Skeletal muscle cell (primary cell): ENCODE data around the gene PTPRCAP.
A peak's percentile ranks its signal among the peaks of the same experiment; 100 is the strongest.

Experiments
- DNase-seq: peaks from one replicate; pipeline ENCODE4 v3.0.0-alpha.2; 2010; ENCODE audit warnings: low read depth
- H3K4me3 ChIP-seq: 2 replicates; pipeline ENCODE4 v1.5.1; 2011; ENCODE audit warnings: low read depth, mild to moderate bottlenecking, control low read depth, low read length, moderate library complexity

Gene PTPRCAP

GRCh38 chr11:67401495-67402191, 35.8 kb downstream of the PTPRCAP start, which contains the start of gene PPP1CA:
TSS of gene PPP1CA (minus strand) at chr11:67401858. CDS start at chr11:67401782, 76 bp downstream.
- H3K4me3 ChIP-seq = peak within 1 kb of the TSS; percentile 98
- DNase-seq = peak; percentile 56

- peak overlapping the region; percentile 98 for H3K4me3 ChIP-seq
- DNase-seq = no peak
Observed at GRCh38 chr11:67400942-67401494, 36.5 kb downstream of the PTPRCAP start.

GRCh38 chr11:67400251-67400941, 37.1 kb downstream of the PTPRCAP start:
- H3K4me3 ChIP-seq = peak overlapping the region; percentile 98
- DNase-seq = no peak

GRCh38 chr11:67398661-67399563, 38.6 kb downstream of the PTPRCAP start:
- no peak overlapping the region for H3K4me3 ChIP-seq
- no peak for DNase-seq

GRCh38 chr11:67397986-67398660, 39.4 kb downstream of the PTPRCAP start:
- no peak overlapping the region for H3K4me3 ChIP-seq
- no peak for DNase-seq

- no peak overlapping the region for H3K4me3 ChIP-seq
- no peak for DNase-seq
Observed at GRCh38 chr11:67397536-67397935, 39.9 kb downstream of the PTPRCAP start.

GRCh38 chr11:67396587-67397389, 40.7 kb downstream of the PTPRCAP start:
- DNase-seq = no peak
- H3K4me3 ChIP-seq = no peak overlapping the region

GRCh38 chr11:67396259-67396581, 41.3 kb downstream of the PTPRCAP start:
- no peak for DNase-seq
- H3K4me3 ChIP-seq = no peak overlapping the region

GRCh38 chr11:67395555-67396258, 41.8 kb downstream of the PTPRCAP start:
- DNase-seq = no peak

GRCh38 chr11:67393990-67394389, 43.5 kb downstream of the PTPRCAP start:
- no peak overlapping the region for H3K4me3 ChIP-seq
- DNase-seq = no peak

More at GRCh38 chr11:67395555-67396258, 41.8 kb downstream of the PTPRCAP start:
- H3K4me3 ChIP-seq = no peak overlapping the region

- no peak for DNase-seq
- H3K4me3 ChIP-seq = no peak overlapping the region
Observed at GRCh38 chr11:67393437-67393836, 44.0 kb downstream of the PTPRCAP start.

GRCh38 chr11:67392183-67392715, 45.2 kb downstream of the PTPRCAP start:
- H3K4me3 ChIP-seq = peak overlapping the region; percentile 63
- DNase-seq = no peak

GRCh38 chr11:67391304-67392182, 45.9 kb downstream of the PTPRCAP start, which contains the start of gene RAD9A:
TSS of gene RAD9A (plus strand) at chr11:67391986. CDS start at chr11:67392045, 59 bp downstream.
- peak; percentile 78 for DNase-seq
- peak within 1 kb of the TSS; percentile 63 for H3K4me3 ChIP-seq

- peak overlapping the region; percentile 63 for H3K4me3 ChIP-seq
- no peak for DNase-seq
Observed at GRCh38 chr11:67390947-67391303, 46.6 kb downstream of the PTPRCAP start.

GRCh38 chr11:67389477-67389876, 48.0 kb downstream of the PTPRCAP start:
- DNase-seq = no peak
- H3K4me3 ChIP-seq = no peak overlapping the region

- no peak overlapping the region for H3K4me3 ChIP-seq
- no peak for DNase-seq
Observed at GRCh38 chr11:67387518-67387917, 50.0 kb downstream of the PTPRCAP start.

GRCh38 chr11:67387069-67387468, 50.4 kb downstream of the PTPRCAP start:
- H3K4me3 ChIP-seq = no peak overlapping the region

More at GRCh38 chr11:67387069-67387468, 50.4 kb downstream of the PTPRCAP start:
- no peak for DNase-seq
